ENCODE measurements around the gene TAS2R4. TPM values are rescaled to one million over a fixed set of nuclear protein-coding genes. Genes with fewer than 3 reads are reported as not detected.

Gene TAS2R4
- polyA plus RNA-seq, 1 donor (not counting 4 experiments of a cell fraction or from before 2014, with no cell fraction given) = 0.73 TPM

- Histone ChIP-seq H3K9me1 (ENCODE audit: control insufficient read depth, extremely low read depth, insufficient read depth, low read length) (no peaks in the 10 kb centered on the region), H3K9ac (ENCODE audit: control insufficient read depth, extremely low read depth, insufficient read depth, low read length) (peak within 1 kb of the TSS; percentile 91), H3K79me2 (ENCODE audit: control insufficient read depth, insufficient read depth, low read length) (peaks cover 37% of the 10 kb centered on the region), H3K27ac (ENCODE audit: control insufficient read depth, insufficient read depth, low read length) (peak within 1 kb of the TSS; percentile 87), H2AFZ (ENCODE audit: control insufficient read depth, low read length) (peak within 1 kb of the TSS; percentile 96), H3K36me3 (ENCODE audit: control insufficient read depth in 2 of 2, extremely low read depth in 1 of 2, insufficient read depth in 2 of 2, low read length in 2 of 2) (peaks cover 8 to 9% of the 10 kb centered on the region in 2 experiments), H3K4me3 (ENCODE audit: control insufficient read depth in 2 of 3, extremely low read depth in 1 of 3, insufficient read depth in 2 of 3, low read depth in 1 of 3, low read length in 3 of 3) (peak within 1 kb of the TSS; percentile 94 to 100 (median 96)), H3K4me2 (ENCODE audit: control insufficient read depth, extremely low read depth, insufficient read depth, low read depth, low read length) (peak within 1 kb of the TSS; percentile 93), H3K9me3 (ENCODE audit: control insufficient read depth, low read depth, low read length) (no peaks in the 10 kb centered on the region), H4K20me1 (ENCODE audit: control insufficient read depth, extremely low read depth, insufficient read depth, low read length) (no peaks in the 10 kb centered on the region), H3K27me3 (ENCODE audit: control insufficient read depth, extremely low read depth, insufficient read depth, low read length) (no peaks in the 10 kb centered on the region), H3K4me1 (ENCODE audit: control insufficient read depth, extremely low read depth, insufficient read depth, low read length) (peaks cover 16% of the 10 kb centered on the region)
- FAIRE-seq (no peak), DNase-seq (ENCODE audit: low read depth, low spot score) (peak; percentile 57)
- dilution Hi-C loops (cut with MboI; ENCODE audit: extremely low pct_ligation_motif_present, low sequenced_read_pairs) = no loop called here
- no peak for TF ChIP-seq EZH2 (IDR thresholded peaks at IDR 0.05; ENCODE audit: low read length)
- TF ChIP-seq CTCF (optimal IDR thresholded peaks at IDR 0.05 in 1 of 3, IDR thresholded peaks at IDR 0.05 in 1 of 3, conservative IDR thresholded peaks at IDR 0.05 in 1 of 3; ENCODE audit: extremely low read depth in 1 of 3, insufficient read depth in 2 of 3, low read length in 3 of 3) = peak; percentile 62 to 86 (median 70)
These were observed 38.5 kb upstream of the TAS2R4 start, which contains the start of gene SSBP1 for GRCh38 chr7:141737836-141738591. Gene SSBP1, plus strand, starts transcription at chr7:141738358. Its CDS starts 809 bp downstream, at chr7:141739167.

- dilution Hi-C loops (cut with MboI; ENCODE audit: extremely low pct_ligation_motif_present, low sequenced_read_pairs) = no loop called here
- H2AFZ ChIP-seq (ENCODE audit: control insufficient read depth, low read length) = peak overlapping the region; percentile 96
- FAIRE-seq (no peak), DNase-seq (ENCODE audit: low read depth, low spot score) (no peak)
- H3K36me3 ChIP-seq (ENCODE audit: control insufficient read depth in 2 of 2, extremely low read depth in 1 of 2, insufficient read depth in 2 of 2, low read length in 2 of 2) = peaks cover 12 to 14% of the 10 kb centered on the region in 2 experiments
- H3K9me3 ChIP-seq (ENCODE audit: control insufficient read depth, low read depth, low read length) = no peaks in the 10 kb centered on the region
- peaks cover 40% of the 10 kb centered on the region for H3K79me2 ChIP-seq (ENCODE audit: control insufficient read depth, insufficient read depth, low read length)
- no peaks in the 10 kb centered on the region for H3K27me3 ChIP-seq (ENCODE audit: control insufficient read depth, extremely low read depth, insufficient read depth, low read length)
- no peak for TF ChIP-seq EZH2 (IDR thresholded peaks at IDR 0.05; ENCODE audit: low read length)
- no peak for TF ChIP-seq CTCF (optimal IDR thresholded peaks at IDR 0.05 in 1 of 3, IDR thresholded peaks at IDR 0.05 in 1 of 3, conservative IDR thresholded peaks at IDR 0.05 in 1 of 3; ENCODE audit: extremely low read depth in 1 of 3, insufficient read depth in 2 of 3, low read length in 3 of 3)
- peak overlapping the region; percentile 91 for H3K9ac ChIP-seq (ENCODE audit: control insufficient read depth, extremely low read depth, insufficient read depth, low read length)
- H4K20me1 ChIP-seq (ENCODE audit: control insufficient read depth, extremely low read depth, insufficient read depth, low read length) = no peaks in the 10 kb centered on the region
- no peaks in the 10 kb centered on the region for H3K9me1 ChIP-seq (ENCODE audit: control insufficient read depth, extremely low read depth, insufficient read depth, low read length)
- peak overlapping the region; percentile 87 for H3K27ac ChIP-seq (ENCODE audit: control insufficient read depth, insufficient read depth, low read length)
- H3K4me2 ChIP-seq (ENCODE audit: control insufficient read depth, extremely low read depth, insufficient read depth, low read depth, low read length) = peak overlapping the region; percentile 93
- H3K4me1 ChIP-seq (ENCODE audit: control insufficient read depth, extremely low read depth, insufficient read depth, low read length) = peaks cover 16% of the 10 kb centered on the region
- peak overlapping the region; percentile 94 to 100 (median 96) for H3K4me3 ChIP-seq (ENCODE audit: control insufficient read depth in 2 of 3, extremely low read depth in 1 of 3, insufficient read depth in 2 of 3, low read depth in 1 of 3, low read length in 3 of 3)
These were observed 37.9 kb upstream of the TAS2R4 start for GRCh38 chr7:141738592-141739013.

Measured in keratinocyte (primary cell).